RWPE1 (cell line): ENCODE data around the gene DGKA.
"Not testable (repeated sequence)": the region's sequence is repeated elsewhere in the genome, so short reads cannot be mapped to it uniquely, and the experiment has no call there.

Experiments
- CTCF ChIA-PET: fragments of 350-600 bp; sonication (Branson Sonifier 250); formaldehyde crosslinking; extraction: SDS; loops from one replicate; lab custom pipeline; 2021; lab: Yijun Ruan, JAX
- POLR2A ChIA-PET: fragments of 400-600 bp; formaldehyde crosslinking; extraction: SDS; loops from one replicate; lab custom pipeline; 2020; ENCODE audit warnings: antibody characterized with exemption; ENCODE audit not compliant: low non-redundant PET; lab: Yijun Ruan, JAX
- DNase-seq: peaks from one replicate; pipeline ENCODE4 v3.0.0; 2012; ENCODE audit warnings: low spot score
- H3K27ac ChIP-seq: fragments of 450-650 bp; 2 replicates; pipeline ENCODE4 v1.5.1; 2017
- CTCF ChIP-seq: fragments of 450-650 bp; conservative IDR thresholded peaks from 2 replicates; pipeline ENCODE4 v1.5.1; 2017; ENCODE audit warnings: low read depth, mild to moderate bottlenecking

Gene DGKA

GRCh38 chr12:55906056-55906455 is 24.9 kb upstream of the DGKA start:
- no peak overlapping the region for H3K27ac ChIP-seq
- DNase-seq = peak; percentile 70
- CTCF ChIA-PET = no interaction called here
- TF ChIP-seq CTCF = no peak
- POLR2A ChIA-PET = no interaction called here

- ChIA-PET CTCF (no interaction called here), POLR2A (no interaction called here)
- no peak for DNase-seq
- TF ChIP-seq CTCF = no peak
- H3K27ac ChIP-seq = no peak overlapping the region
These were observed 22.0 kb upstream of the DGKA start for GRCh38 chr12:55908726-55909512.

GRCh38 chr12:55909513-55909884 is 21.5 kb upstream of the DGKA start:
- ChIA-PET POLR2A (no interaction called here), CTCF (no interaction called here)
- TF ChIP-seq CTCF = no peak
- H3K27ac ChIP-seq = no peak overlapping the region
- DNase-seq = no peak

DNA sequence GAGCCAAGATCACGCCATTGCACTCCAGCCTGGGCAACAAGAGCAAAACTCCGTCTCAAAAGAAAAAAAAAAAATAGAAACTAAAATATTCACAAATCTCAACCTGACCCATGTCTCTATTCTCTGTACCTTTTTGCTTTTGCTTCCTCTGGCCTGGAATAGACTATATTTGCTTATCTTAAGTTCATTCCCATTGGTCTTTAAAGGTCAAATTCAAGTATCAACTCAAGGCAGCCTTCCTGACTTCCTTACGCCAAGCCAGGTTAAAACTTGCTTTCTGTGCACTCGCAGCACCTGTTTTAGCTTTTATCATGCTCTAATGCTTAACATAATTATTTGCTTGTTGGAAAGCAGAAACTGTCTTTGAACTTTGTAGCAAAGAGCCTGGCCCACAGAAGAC is 18.1 kb upstream of the DGKA start:
- no peak for TF ChIP-seq CTCF
- ChIA-PET POLR2A (no interaction called here), CTCF (no interaction called here)
- no peak for DNase-seq
- peak overlapping the region; percentile 16 for H3K27ac ChIP-seq

DNA sequence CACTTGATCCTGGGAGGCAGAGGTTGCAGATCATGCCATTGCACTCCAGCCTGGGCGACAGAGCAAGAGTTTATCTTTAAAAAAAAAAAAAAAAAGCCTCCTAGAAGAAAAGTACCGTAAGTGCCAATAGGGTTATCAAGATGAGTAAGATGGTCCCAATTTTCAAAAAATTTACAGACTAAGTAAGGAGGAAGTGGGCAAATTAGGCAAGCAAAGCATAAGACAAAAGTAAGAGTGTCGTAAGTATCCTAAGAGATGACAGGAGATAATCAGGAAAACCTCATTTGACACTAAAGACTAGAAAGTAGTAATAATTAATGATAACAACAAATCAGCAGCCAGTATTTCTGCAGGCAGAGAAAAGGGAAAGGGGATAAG is 15.5 kb upstream of the DGKA start:
- no peak for TF ChIP-seq CTCF
- H3K27ac ChIP-seq = peak overlapping the region; percentile 77
- ChIA-PET CTCF (interaction anchor here (0.5 kb wide), 1 partner anchor 274 kb away, joined by 3 read pairs; the partner anchor contains the start of gene SMARCC2), POLR2A (interaction anchor here (0.7 kb wide), 1 partner anchor 13 kb away, joined by 3 read pairs; no protein-coding TSS in a partner anchor)
- no peak for DNase-seq

GRCh38 chr12:55919032-55919431 is 11.9 kb upstream of the DGKA start:
- DNase-seq, POLR2A ChIA-PET: not testable (repeated sequence)
- CTCF ChIA-PET = interaction anchor here (0.6 kb wide), 1 partner anchor 97 kb away, joined by 3 read pairs; no protein-coding TSS in a partner anchor
- peak overlapping the region; percentile 55 for H3K27ac ChIP-seq

DNA sequence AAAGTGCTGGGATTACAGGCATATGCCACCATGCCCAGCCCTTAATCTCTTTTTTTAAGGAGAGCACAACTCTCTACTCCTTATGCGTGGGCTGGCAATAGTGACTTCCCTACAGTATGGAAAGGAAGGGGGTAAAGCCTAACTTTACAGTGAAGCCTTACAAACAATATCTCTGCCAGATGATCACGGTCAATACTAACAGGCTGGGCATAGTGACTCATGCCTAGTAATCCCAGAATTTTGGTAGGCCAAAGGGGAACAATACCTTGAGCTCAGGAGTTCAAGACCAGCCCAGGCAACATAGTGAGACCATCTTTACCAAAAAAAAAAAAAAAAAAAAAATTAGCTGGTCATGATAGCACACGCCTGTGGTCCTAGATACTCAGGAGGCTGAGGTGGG is 8.8 kb upstream of the DGKA start:
- H3K27ac ChIP-seq = no peak overlapping the region
- DNase-seq = no peak
- TF ChIP-seq CTCF = no peak
- POLR2A ChIA-PET = interaction anchor here (0.5 kb wide), 1 partner anchor 96 kb away, joined by 4 read pairs; no protein-coding TSS in a partner anchor
- CTCF ChIA-PET = interaction anchor here (0.6 kb wide), 1 partner anchor 184 kb away, joined by 4 read pairs; no protein-coding TSS in a partner anchor

- CTCF ChIA-PET, H3K27ac ChIP-seq, DNase-seq, POLR2A ChIA-PET: not testable (repeated sequence)
These were observed 7.3 kb upstream of the DGKA start for GRCh38 chr12:55923648-55924047.
